HepG2 (cell line): ENCODE data around the gene NTPCR. TPM values are rescaled to one million over a fixed set of nuclear protein-coding genes. Genes with fewer than 3 reads are reported as not detected.

Experiments
- ATAC-seq: fragments of 200-7000 bp; cut with Tn5 transposase; 3 replicates; pipeline ENCODE4 v1.9.1; 2020; ENCODE audit warnings: mild to moderate bottlenecking, moderate library complexity
- BruUV-seq: library from RNA; stranded (reverse); fragments of 400-500 nt; replicated peaks from 2 replicates; lab custom pipeline; 2021; lab: Mats Ljungman, UMichigan
- CTCF ChIA-PET: fragments of 300-600 bp; formaldehyde crosslinking; extraction: SDS; loops from one replicate; lab custom pipeline; 2021; ENCODE audit warnings: low total read pairs, inconsistent platforms, low intra/inter-chr PET ratio; lab: Yijun Ruan, JAX
- POLR2A ChIA-PET: fragments of 350-600 bp; sonication (Branson Sonifier 250); formaldehyde crosslinking; loops from one replicate; lab custom pipeline; 2020; ENCODE audit warnings: antibody characterized with exemption, inconsistent platforms; lab: Yijun Ruan, JAX
- DNase-seq: peaks from one replicate; pipeline ENCODE4 v3.0.0-alpha.2; 2015; ENCODE audit warnings: low spot score
- FAIRE-seq: peaks from 3 replicates; lab custom pipeline; 2011; peaks lifted over from hg19 to GRCh38; lab: Jason Lieb, UNC
- H2AFZ ChIP-seq: one replicate; pipeline ENCODE4 v1.6.1; 2011; ENCODE audit warnings: low read length, inconsistent platforms
- H3K27ac ChIP-seq: fragments of 300-600 bp; 3 replicates; pipeline ENCODE4 v1.8.0; 2011; ENCODE audit warnings: mixed run types, mild to moderate bottlenecking, mixed read lengths, low read length, inconsistent platforms; ENCODE audit not compliant: insufficient read depth; ENCODE audit errors: extremely low read length
- H3K27me3 ChIP-seq, 2 experiments: fragments of 200-600 bp in 1 of 2; 2 replicates in 1 of 2; 3 replicates in 1 of 2; pipeline versions ENCODE4 v1.6.0 to v1.8.0; 2011; ENCODE audit warnings: low read length in 2 of 2, mild to moderate bottlenecking in 2 of 2, moderate library complexity in 2 of 2, inconsistent platforms in 1 of 2; ENCODE audit not compliant: insufficient read depth in 2 of 2, control insufficient read depth in 1 of 2
- H3K36me3 ChIP-seq, 2 experiments: fragments of 200-600 bp in 1 of 2; replicated peaks in 1 of 2; 2 replicates in 1 of 2; 3 replicates in 1 of 2; pipeline versions ENCODE4 v1.5.1 to v1.8.0; 2011; ENCODE audit warnings: low read length in 2 of 2, inconsistent platforms in 1 of 2; ENCODE audit not compliant: insufficient read depth in 2 of 2, control insufficient read depth in 1 of 2
- H3K4me1 ChIP-seq: 2 replicates; pipeline ENCODE4 v1.5.1; 2012; ENCODE audit warnings: low read length, inconsistent platforms; ENCODE audit not compliant: insufficient read depth
- H3K4me2 ChIP-seq: 2 replicates; pipeline ENCODE4 v1.6.0; 2011; ENCODE audit warnings: low read depth, low read length, inconsistent platforms
- H3K4me3 ChIP-seq, 3 experiments: fragments of 200-600 bp in 1 of 3; sonication (generic), shearing (Covaris generic) in 1 of 3; replicated peaks in 1 of 3; 2 replicates each; pipeline ENCODE4 v1.5.1; 2011 to 2016; ENCODE audit warnings: low read length in 3 of 3, inconsistent platforms in 2 of 3, low read depth in 2 of 3, mild to moderate bottlenecking in 2 of 3, control low read depth in 1 of 3, mixed read lengths in 1 of 3; ENCODE audit not compliant: insufficient read depth in 1 of 3
- H3K79me2 ChIP-seq: one replicate; pipeline ENCODE4 v1.6.1; 2011; ENCODE audit warnings: low read length, inconsistent platforms; ENCODE audit not compliant: insufficient read depth
- H3K9ac ChIP-seq: 2 replicates; pipeline ENCODE4 v1.6.0; 2011; ENCODE audit warnings: mild to moderate bottlenecking, low read depth, low read length, inconsistent platforms; ENCODE audit not compliant: insufficient read depth
- H3K9me3 ChIP-seq: 2 replicates; pipeline ENCODE4 v1.5.1; 2012; ENCODE audit warnings: mild to moderate bottlenecking, low read length
- H4K20me1 ChIP-seq: 2 replicates; pipeline ENCODE4 v1.6.0; 2011; ENCODE audit warnings: inconsistent platforms, mild to moderate bottlenecking, low read length, moderate library complexity; ENCODE audit not compliant: insufficient read depth
- CEBPZ ChIP-seq: IDR thresholded peaks from 2 replicates; pipeline ENCODE4 v1.6.1; 2012; ENCODE audit warnings: low read length, improper control_type of control experiment
- MAFG ChIP-seq: sonication (generic); formaldehyde crosslinking; IDR thresholded peaks from 2 replicates; pipeline ENCODE4 v1.5.1; 2020; ENCODE audit warnings: mild to moderate bottlenecking, missing genetic modification reagents
- ZNF557 ChIP-seq: sonication (generic); formaldehyde crosslinking; IDR thresholded peaks from 2 replicates; pipeline ENCODE4 v1.4.0; 2020; ENCODE audit warnings: missing genetic modification reagents
- WGBS: methylation state at CpG from one replicate; pipeline ENCODE4 v1.1.6; 2017; ENCODE audit warnings: low lambda C conversion rate; 5-methylcytosine and 5-hydroxymethylcytosine counted together
- in situ Hi-C: cut with HindIII; loops from 2 replicates; pipeline ENCODE4 v1.10.0; 2017; ENCODE audit warnings: low pct_unique_long_range_greater_than_20kb; ENCODE audit not compliant: extremely low pct_ligation_motif_present
- intact Hi-C: fragments of 100-400 bp; cut with micrococcal nuclease; formaldehyde crosslinking; loops from one replicate; pipeline ENCODE4 v1.10.0; 2022; ENCODE audit not compliant: unreplicated experiment
- polyA plus RNA-seq, 8 experiments: library from polyadenylated mRNA; depleted of rRNA in 3 of 8; stranded (reverse) in 7 of 8; unstranded in 1 of 8; fragments of >200 nt; fragmentation: Illumina TruSeq in 4 of 8; extraction: Trizol in 4 of 8; gene quantifications; 2 replicates each; pipeline versions ENCODE4 v1.2.1 to v1.2.3, GENCODE V29; 2011 to 2016; ENCODE audit warnings: low read depth in 4 of 8, missing spikeins in 1 of 8, mixed read lengths in 1 of 8; ENCODE audit not compliant: insufficient read depth in 1 of 8
- total RNA-seq, 5 experiments: library from RNA; depleted of rRNA; stranded (reverse); fragments of >200 nt; fragmentation: Illumina TruSeq; extraction: Trizol; gene quantifications; 2 replicates each; pipeline ENCODE4 v1.2.3, GENCODE V29; 2016; ENCODE audit warnings: low read depth in 1 of 5
- TF ChIP-seq, protein P1 (sequence below): sonication (generic); formaldehyde crosslinking; IDR thresholded peaks from 2 replicates; pipeline ENCODE4 v1.5.0; 2020; ENCODE audit warnings: missing genetic modification reagents
- TF ChIP-seq, protein P2 (sequence below): sonication (generic); formaldehyde crosslinking; IDR thresholded peaks from 2 replicates; pipeline ENCODE4 v1.5.1; 2020; ENCODE audit warnings: mild to moderate bottlenecking, missing genetic modification reagents

Gene NTPCR
- total and polyA plus RNA-seq, 2 of the 13 experiments (the other 11 are each of a cell fraction or from before 2014, with no cell fraction given) = 11.7 to 47.0 TPM

GRCh38 chr1:232904131-232904530 is 46.3 kb upstream of the NTPCR start:
- TF ChIP-seq, protein P1, sequence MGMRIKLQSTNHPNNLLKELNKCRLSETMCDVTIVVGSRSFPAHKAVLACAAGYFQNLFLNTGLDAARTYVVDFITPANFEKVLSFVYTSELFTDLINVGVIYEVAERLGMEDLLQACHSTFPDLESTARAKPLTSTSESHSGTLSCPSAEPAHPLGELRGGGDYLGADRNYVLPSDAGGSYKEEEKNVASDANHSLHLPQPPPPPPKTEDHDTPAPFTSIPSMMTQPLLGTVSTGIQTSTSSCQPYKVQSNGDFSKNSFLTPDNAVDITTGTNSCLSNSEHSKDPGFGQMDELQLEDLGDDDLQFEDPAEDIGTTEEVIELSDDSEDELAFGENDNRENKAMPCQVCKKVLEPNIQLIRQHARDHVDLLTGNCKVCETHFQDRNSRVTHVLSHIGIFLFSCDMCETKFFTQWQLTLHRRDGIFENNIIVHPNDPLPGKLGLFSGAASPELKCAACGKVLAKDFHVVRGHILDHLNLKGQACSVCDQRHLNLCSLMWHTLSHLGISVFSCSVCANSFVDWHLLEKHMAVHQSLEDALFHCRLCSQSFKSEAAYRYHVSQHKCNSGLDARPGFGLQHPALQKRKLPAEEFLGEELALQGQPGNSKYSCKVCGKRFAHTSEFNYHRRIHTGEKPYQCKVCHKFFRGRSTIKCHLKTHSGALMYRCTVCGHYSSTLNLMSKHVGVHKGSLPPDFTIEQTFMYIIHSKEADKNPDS (CRISPR knock-in tag) = no peak
- TF ChIP-seq ZNF557 (CRISPR knock-in tag) = no peak
- TF ChIP-seq CEBPZ = no peak
- TF ChIP-seq, protein P2, sequence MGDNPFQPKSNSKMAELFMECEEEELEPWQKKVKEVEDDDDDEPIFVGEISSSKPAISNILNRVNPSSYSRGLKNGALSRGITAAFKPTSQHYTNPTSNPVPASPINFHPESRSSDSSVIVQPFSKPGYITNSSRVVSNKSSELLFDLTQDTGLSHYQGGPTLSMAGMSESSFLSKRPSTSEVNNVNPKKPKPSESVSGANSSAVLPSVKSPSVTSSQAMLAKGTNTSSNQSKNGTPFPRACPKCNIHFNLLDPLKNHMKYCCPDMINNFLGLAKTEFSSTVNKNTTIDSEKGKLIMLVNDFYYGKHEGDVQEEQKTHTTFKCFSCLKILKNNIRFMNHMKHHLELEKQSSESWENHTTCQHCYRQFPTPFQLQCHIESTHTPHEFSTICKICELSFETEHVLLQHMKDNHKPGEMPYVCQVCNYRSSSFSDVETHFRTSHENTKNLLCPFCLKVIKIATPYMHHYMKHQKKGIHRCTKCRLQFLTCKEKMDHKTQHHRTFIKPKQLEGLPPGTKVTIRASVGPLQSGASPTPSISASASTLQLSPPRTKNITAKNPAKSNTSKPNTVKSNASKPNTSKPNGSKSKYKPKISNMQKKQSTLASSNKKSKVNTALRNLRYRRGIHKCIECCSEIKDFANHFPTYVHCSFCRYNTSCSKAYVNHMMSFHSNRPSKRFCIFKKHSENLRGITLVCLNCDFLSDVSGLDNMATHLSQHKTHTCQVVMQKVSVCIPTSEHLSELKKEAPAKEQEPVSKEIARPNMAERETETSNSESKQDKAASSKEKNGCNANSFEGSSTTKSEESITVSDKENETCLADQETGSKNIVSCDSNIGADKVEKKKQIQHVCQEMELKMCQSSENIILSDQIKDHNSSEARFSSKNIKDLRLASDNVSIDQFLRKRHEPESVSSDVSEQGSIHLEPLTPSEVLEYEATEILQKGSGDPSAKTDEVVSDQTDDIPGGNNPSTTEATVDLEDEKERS (CRISPR knock-in tag) = no peak
- no peak for TF ChIP-seq MAFG (CRISPR knock-in tag)
- TF ChIP-seq, all 625 proteins: peak for 0
- no peak for FAIRE-seq
- DNase-seq = no peak
- no peak for ATAC-seq
- Histone ChIP-seq H3K36me3 (no peaks in the 10 kb centered on the region), H3K27ac (no peak overlapping the region), H2AFZ (no peak overlapping the region), H3K79me2 (no peaks in the 10 kb centered on the region), H3K4me3 (no peak overlapping the region), H3K9me3 (no peaks in the 10 kb centered on the region), H3K4me2 (no peak overlapping the region), H3K9ac (no peak overlapping the region), H3K4me1 (no peaks in the 10 kb centered on the region), H3K27me3 (peaks cover 0 to 9% of the 10 kb centered on the region in 2 experiments; a peak in 3 of 5 replicates), H4K20me1 (no peaks in the 10 kb centered on the region)
- ChIA-PET CTCF (no interaction called here), POLR2A (no interaction called here)
- intact Hi-C loops (no loop called here), in situ Hi-C loops (no loop called here)
- 42% methylated on average over 3 of the region's 4 CpGs for WGBS
- BruUV-seq = no TSS peak
